HG03064 (cell line): ENCODE data around the gene DOK6.
"Not testable (repeated sequence)": the region's sequence is repeated elsewhere in the genome, so short reads cannot be mapped to it uniquely, and the experiment has no call there.

Source experiments
- ATAC-seq: cut with Tn5 transposase; IDR thresholded peaks from one replicate; pipeline ENCODE4 v1.9.1; 2021; ENCODE audit warnings: low read depth; ENCODE audit not compliant: unreplicated experiment

DOK6 gene

GRCh38 chr18:69617408-69617807 is 216.7 kb downstream of the DOK6 start:
- no peak for ATAC-seq

- no peak for ATAC-seq
These were observed 217.2 kb downstream of the DOK6 start for GRCh38 chr18:69617888-69618287.

GRCh38 chr18:69622184-69622583 is 221.5 kb downstream of the DOK6 start:
- ATAC-seq: no peak

- no peak for ATAC-seq
These were observed 222.3 kb downstream of the DOK6 start for GRCh38 chr18:69622961-69623360.

DNA sequence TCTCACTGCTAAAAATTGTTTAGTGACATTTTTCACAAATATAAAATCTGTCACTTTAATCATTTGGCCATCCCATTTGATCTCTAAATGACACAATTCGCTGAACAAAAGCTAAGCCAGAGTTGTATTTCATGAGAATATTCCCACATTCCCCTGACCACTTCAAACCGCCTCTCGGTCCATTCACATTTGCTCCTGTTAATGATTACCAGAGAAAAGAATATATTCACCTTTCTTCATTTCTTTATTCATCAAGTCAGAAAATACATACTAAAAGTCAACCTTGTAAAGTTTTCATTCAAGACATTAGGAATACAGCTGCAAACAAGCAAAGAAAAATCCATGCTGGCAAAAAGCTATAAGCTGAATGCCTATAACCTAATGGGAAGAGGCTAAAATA is 225.5 kb downstream of the DOK6 start:
- ATAC-seq: no peak

DNA sequence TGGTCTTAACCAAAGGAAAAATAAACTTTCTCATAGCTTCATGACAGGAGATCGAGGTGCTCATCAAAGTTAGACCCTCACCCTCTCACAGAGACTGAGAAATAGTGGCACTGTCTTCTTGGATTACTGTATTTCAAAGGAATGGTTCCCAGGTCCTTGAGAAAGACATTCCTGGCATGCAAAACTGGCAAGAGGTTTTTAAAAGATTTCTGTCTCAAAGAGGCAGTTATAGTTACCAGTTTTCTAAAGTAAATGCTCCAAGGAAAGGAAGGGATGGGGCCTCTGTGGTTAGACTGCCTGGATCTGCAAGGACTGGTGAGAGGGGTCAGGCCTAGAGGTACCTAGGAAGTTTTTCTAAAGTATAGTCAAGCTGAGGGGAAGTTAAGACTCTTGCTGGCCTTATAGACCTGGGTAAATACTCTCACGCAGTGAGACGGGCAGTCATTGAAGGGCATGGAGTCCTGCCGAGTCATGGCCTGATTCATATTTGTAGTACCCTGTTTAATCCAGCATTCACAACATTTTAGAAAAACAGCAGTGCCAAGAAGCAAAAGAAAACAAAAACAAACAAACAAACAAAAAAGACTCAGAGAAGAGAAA is 226.1 kb downstream of the DOK6 start:
- no peak for ATAC-seq

DNA sequence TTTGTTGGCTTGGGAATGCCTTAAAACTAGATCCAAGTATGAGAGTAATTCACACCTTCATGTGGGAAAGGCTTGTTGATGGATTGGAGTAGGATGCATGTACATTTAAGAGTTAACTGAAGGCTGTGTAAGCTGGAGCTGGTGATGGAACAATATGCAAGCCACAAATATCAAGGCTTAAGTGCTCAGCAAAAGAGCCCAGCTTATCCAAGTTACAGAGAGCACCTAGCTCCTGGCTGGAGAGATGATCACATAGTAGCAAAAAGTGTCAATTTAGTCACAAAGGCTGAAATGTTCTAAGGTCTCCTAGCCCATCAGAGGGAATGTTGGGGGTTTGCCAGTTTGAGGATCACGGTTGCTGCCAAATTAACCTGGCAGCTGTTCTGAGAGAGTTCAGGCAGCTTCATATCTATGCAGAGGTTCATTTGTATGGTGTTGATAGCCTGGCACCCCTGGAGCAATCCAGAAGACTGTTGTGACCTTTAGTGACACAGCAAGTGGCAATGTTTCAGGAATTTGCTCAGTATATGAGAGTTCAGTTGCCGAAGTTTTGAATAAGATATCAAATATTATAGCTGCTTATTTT is 228.2 kb downstream of the DOK6 start:
- ATAC-seq: no peak

GRCh38 chr18:69631281-69631680 is 230.6 kb downstream of the DOK6 start:
- no peak for ATAC-seq

GRCh38 chr18:69635482-69635881 is 234.8 kb downstream of the DOK6 start:
- no peak for ATAC-seq

- ATAC-seq: no peak
These were observed 236.0 kb downstream of the DOK6 start for GRCh38 chr18:69636529-69637301.

- no peak for ATAC-seq
These were observed 237.4 kb downstream of the DOK6 start for GRCh38 chr18:69638056-69638455.

DNA sequence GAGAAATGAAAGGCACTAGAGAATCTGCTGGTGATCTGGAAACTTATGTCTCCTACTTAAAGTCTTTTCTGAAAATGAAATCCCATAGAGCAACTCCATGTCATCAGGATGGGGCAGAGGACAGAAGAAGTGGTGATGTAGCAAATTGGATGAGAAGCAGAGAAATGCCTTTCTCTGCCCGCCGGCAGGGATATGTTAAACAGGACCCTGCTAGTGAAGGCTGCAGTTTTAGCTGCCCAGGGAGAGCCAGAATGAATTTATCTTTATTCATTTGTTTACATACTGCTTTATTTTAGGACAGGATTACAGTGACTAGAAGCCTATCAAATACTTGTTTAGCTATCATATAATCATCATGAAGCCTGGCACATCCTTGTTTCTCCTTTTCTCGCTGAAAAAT is 247.0 kb downstream of the DOK6 start:
- ATAC-seq: no peak

- ATAC-seq: no peak
These were observed 247.8 kb downstream of the DOK6 start for GRCh38 chr18:69648486-69648885.

GRCh38 chr18:69649684-69650083 is 249.0 kb downstream of the DOK6 start:
- ATAC-seq: no peak

- ATAC-seq: no peak
These were observed 250.6 kb downstream of the DOK6 start for GRCh38 chr18:69651243-69651642.

- no peak for ATAC-seq
These were observed 255.1 kb downstream of the DOK6 start for GRCh38 chr18:69655816-69656215.

DNA sequence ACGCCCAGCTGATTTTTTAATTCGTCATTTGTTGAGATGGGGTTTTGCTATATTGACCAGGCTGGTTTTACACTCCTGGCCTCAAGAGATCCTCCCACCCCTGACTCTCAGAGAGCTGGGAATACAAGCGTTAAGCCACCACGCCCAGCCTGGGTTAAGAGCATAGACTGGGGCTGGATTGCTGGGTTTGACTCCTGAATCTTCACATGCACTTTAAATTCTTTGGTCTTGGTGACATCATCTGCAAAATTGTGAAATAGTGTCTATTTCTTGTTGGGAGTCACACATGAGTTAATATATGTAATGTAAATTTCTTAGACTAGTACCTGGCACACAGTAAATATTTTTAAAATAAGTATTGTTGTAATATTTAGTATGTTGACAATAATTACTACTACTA is 257.4 kb downstream of the DOK6 start:
- ATAC-seq: no peak

DNA sequence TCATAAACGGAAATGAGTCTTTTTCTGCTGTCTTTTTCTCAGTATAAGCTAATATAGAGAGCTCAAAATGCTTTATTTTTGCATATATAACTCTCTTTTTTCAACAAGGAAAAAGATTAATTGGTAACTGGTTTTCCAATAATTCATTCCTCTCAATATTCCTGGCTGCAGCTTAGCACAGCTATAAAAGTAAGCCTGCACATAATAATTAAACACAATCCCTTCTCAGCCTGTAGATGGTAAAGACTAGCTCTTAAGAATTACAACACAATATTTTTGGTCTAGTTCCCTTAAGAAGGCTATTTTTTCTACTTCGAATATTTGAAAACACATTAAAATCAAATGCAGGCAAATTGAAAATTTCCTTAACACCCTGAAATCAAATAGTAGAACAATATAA is 258.0 kb downstream of the DOK6 start:
- ATAC-seq: no peak

GRCh38 chr18:69659142-69659651 is 258.5 kb downstream of the DOK6 start:
- no peak for ATAC-seq

- not testable (repeated sequence) for ATAC-seq
These were observed 261.4 kb downstream of the DOK6 start for GRCh38 chr18:69662090-69662489.

- no peak for ATAC-seq
These were observed 263.7 kb downstream of the DOK6 start for GRCh38 chr18:69664399-69664798.
